GM12878 (cell line): Measurements from ENCODE around the gene SEMA4C.

Experiments used
- ATF7 ChIP-seq: fragments of 450-650 bp; IDR thresholded peaks from 2 replicates; pipeline ENCODE4 v1.6.1; 2016; ENCODE audit warnings: low read depth, mild to moderate bottlenecking
- EP300 ChIP-seq, 2 experiments: fragments of 150-350 bp in 1 of 2; IDR thresholded peaks; 2 replicates each; pipeline ENCODE4 v1.6.1; 2011 to 2012; ENCODE audit warnings: low read depth in 2 of 2, low read length in 2 of 2, borderline replicate concordance in 1 of 2, improper control_type of control experiment in 1 of 2, inconsistent platforms in 1 of 2; ENCODE audit not compliant: control insufficient read depth in 1 of 2
- HCFC1 ChIP-seq: fragments of 150-350 bp; IDR thresholded peaks from 2 replicates; pipeline ENCODE4 v1.6.1; 2014; ENCODE audit warnings: low read length
- MTA3 ChIP-seq: IDR thresholded peaks from 2 replicates; pipeline ENCODE4 v1.6.1; 2012; ENCODE audit warnings: low read length, inconsistent platforms, borderline replicate concordance
- MYC ChIP-seq: IDR thresholded peaks from 2 replicates; pipeline ENCODE4 v1.6.1; 2011; ENCODE audit warnings: mild to moderate bottlenecking, low read length, moderate library complexity, inconsistent platforms; ENCODE audit not compliant: insufficient read depth, insufficient replicate concordance, insufficient read length, severe bottlenecking
- POLR2A ChIP-seq: IDR thresholded peaks from 2 replicates; pipeline ENCODE4 v1.6.1; 2011; ENCODE audit warnings: low read depth, mild to moderate bottlenecking, low read length
- POLR2AphosphoS5 ChIP-seq: IDR thresholded peaks from 2 replicates; pipeline ENCODE4 v1.6.1; 2011; ENCODE audit warnings: mild to moderate bottlenecking, low read length, inconsistent platforms
- POU2F2 ChIP-seq: IDR thresholded peaks from 3 replicates; pipeline ENCODE4 v1.6.1; 2011; ENCODE audit warnings: low read depth, mild to moderate bottlenecking, low read length, borderline replicate concordance
- RAD21 ChIP-seq: IDR thresholded peaks from 2 replicates; pipeline ENCODE4 v1.6.1; 2011; ENCODE audit warnings: mild to moderate bottlenecking, low read depth, low read length, moderate library complexity; ENCODE audit not compliant: insufficient read depth
- ZBED1 ChIP-seq: IDR thresholded peaks from 2 replicates; pipeline ENCODE4 v1.6.1; 2016; ENCODE audit warnings: borderline replicate concordance
- TF ChIP-seq, protein P1 (sequence below): fragments of 450-650 bp; IDR thresholded peaks from 2 replicates; pipeline ENCODE4 v1.6.1; 2018; ENCODE audit warnings: borderline replicate concordance, mild to moderate bottlenecking; ENCODE audit not compliant: partially characterized antibody
- TF ChIP-seq, protein P2 (sequence below), 3 experiments: IDR thresholded peaks in 2 of 3; conservative IDR thresholded peaks in 1 of 3; 2 replicates each; pipeline ENCODE4 v1.5.1; 2011; ENCODE audit warnings: low read depth in 3 of 3, low read length in 3 of 3, mild to moderate bottlenecking in 3 of 3, control low read depth in 2 of 3, moderate library complexity in 2 of 3, inconsistent platforms in 1 of 3, mixed read lengths in 1 of 3; ENCODE audit not compliant: control insufficient read depth in 2 of 3, insufficient read depth in 1 of 3; ENCODE audit errors: extremely low read depth in 1 of 3
- TF ChIP-seq, protein P3 (sequence below): IDR thresholded peaks from 2 replicates; pipeline ENCODE4 v1.6.1; 2012; ENCODE audit warnings: low read depth, low read length, improper control_type of control experiment

DNA sequence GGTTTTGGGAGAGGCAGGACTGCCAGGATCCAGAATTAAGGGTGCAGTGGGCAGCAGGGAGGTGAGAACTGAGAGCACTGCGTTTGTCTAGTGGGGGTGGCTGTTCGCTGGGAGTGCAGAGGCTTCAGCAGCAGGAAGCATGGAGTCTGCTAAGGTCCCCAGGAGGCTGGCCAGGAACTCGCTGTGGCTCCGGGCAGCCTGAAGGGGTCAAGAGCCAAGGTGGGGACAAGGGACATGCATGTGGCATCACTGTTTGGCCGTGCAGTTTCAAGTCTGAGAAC, 43.2 kb upstream of the SEMA4C start:
- TF ChIP-seq, protein P1, sequence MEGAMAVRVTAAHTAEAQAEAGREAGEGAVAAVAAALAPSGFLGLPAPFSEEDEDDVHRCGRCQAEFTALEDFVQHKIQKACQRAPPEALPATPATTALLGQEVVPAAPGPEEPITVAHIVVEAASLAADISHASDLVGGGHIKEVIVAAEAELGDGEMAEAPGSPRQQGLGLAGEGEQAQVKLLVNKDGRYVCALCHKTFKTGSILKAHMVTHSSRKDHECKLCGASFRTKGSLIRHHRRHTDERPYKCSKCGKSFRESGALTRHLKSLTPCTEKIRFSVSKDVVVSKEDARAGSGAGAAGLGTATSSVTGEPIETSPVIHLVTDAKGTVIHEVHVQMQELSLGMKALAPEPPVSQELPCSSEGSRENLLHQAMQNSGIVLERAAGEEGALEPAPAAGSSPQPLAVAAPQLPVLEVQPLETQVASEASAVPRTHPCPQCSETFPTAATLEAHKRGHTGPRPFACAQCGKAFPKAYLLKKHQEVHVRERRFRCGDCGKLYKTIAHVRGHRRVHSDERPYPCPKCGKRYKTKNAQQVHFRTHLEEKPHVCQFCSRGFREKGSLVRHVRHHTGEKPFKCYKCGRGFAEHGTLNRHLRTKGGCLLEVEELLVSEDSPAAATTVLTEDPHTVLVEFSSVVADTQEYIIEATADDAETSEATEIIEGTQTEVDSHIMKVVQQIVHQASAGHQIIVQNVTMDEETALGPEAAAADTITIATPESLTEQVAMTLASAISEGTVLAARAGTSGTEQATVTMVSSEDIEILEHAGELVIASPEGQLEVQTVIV, result no peak
- TF ChIP-seq ATF7 (no peak), HCFC1 (no peak), RAD21 (no peak), POLR2A (no peak), EP300 (IDR thresholded peaks at IDR 0.05; ENCODE audit: borderline replicate concordance in 1 of 2, control insufficient read depth in 1 of 2, low read depth in 2 of 2, low read length in 2 of 2) (no peak), ZBED1 (no peak), MTA3 (no peak), POU2F2 (no peak), MYC (no peak), POLR2AphosphoS5 (no peak)
- TF ChIP-seq, protein P2, sequence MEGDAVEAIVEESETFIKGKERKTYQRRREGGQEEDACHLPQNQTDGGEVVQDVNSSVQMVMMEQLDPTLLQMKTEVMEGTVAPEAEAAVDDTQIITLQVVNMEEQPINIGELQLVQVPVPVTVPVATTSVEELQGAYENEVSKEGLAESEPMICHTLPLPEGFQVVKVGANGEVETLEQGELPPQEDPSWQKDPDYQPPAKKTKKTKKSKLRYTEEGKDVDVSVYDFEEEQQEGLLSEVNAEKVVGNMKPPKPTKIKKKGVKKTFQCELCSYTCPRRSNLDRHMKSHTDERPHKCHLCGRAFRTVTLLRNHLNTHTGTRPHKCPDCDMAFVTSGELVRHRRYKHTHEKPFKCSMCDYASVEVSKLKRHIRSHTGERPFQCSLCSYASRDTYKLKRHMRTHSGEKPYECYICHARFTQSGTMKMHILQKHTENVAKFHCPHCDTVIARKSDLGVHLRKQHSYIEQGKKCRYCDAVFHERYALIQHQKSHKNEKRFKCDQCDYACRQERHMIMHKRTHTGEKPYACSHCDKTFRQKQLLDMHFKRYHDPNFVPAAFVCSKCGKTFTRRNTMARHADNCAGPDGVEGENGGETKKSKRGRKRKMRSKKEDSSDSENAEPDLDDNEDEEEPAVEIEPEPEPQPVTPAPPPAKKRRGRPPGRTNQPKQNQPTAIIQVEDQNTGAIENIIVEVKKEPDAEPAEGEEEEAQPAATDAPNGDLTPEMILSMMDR (IDR thresholded peaks at IDR 0.05 in 2 of 3, conservative IDR thresholded peaks at IDR 0.05 in 1 of 3; ENCODE audit: control insufficient read depth in 2 of 3, extremely low read depth in 1 of 3, insufficient read depth in 1 of 3, low read depth in 3 of 3, low read length in 3 of 3), result no peak
- TF ChIP-seq, protein P3, sequence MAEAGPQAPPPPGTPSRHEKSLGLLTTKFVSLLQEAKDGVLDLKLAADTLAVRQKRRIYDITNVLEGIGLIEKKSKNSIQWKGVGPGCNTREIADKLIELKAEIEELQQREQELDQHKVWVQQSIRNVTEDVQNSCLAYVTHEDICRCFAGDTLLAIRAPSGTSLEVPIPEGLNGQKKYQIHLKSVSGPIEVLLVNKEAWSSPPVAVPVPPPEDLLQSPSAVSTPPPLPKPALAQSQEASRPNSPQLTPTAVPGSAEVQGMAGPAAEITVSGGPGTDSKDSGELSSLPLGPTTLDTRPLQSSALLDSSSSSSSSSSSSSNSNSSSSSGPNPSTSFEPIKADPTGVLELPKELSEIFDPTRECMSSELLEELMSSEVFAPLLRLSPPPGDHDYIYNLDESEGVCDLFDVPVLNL, result no peak
